Upper lobe of right lung (tissue), 1 donor: Measurements from ENCODE around the gene SARM1. TPM values are rescaled to one million over a fixed set of nuclear protein-coding genes. Genes with fewer than 3 reads are reported as not detected.

ENCODE experiments used
- ATAC-seq: fragments of 200-7000 bp; cut with Tn5 transposase; one replicate; pipeline ENCODE4 v1.9.1; 2020; ENCODE audit warnings: mild to moderate bottlenecking, moderate library complexity
- DNase-seq: peaks from one replicate; pipeline ENCODE4 v3.0.0-alpha.2; 2020
- H3K27ac ChIP-seq: fragments of 200-600 bp; one replicate; pipeline ENCODE4 v1.8.0; 2022
- H3K27me3 ChIP-seq: fragments of 200-600 bp; one replicate; pipeline ENCODE4 v1.8.0; 2022; ENCODE audit warnings: mild to moderate bottlenecking
- H3K36me3 ChIP-seq: fragments of 200-600 bp; one replicate; pipeline ENCODE4 v1.8.0; 2022
- H3K4me1 ChIP-seq: fragments of 200-600 bp; one replicate; pipeline ENCODE4 v1.8.0; 2022
- H3K4me3 ChIP-seq: fragments of 200-600 bp; one replicate; pipeline ENCODE4 v1.8.0; 2022; ENCODE audit warnings: mild to moderate bottlenecking
- H3K9me3 ChIP-seq: fragments of 200-600 bp; one replicate; pipeline ENCODE4 v1.8.0; 2022
- intact Hi-C: fragments of 100-400 bp; cut with DNase I; formaldehyde crosslinking; loops from one replicate; pipeline ENCODE4 v1.11.0; 2022
- long read RNA-seq: library from polyadenylated mRNA; unstranded; transcript quantifications from one replicate; pipeline ENCODE4 v2.0.0, GENCODE V29; 2021
- total RNA-seq: library from RNA; stranded (reverse); fragmentation: NEBNext Ultra II Directional; extraction: Animal tissue kit (Norgen Biotek cat#: 25700); gene quantifications from one replicate; pipeline ENCODE4 v1.2.1, GENCODE V29; 2021
- TF ChIP-seq, protein P1 (sequence below): fragments of 200-600 bp; IDR thresholded peaks from one replicate; pipeline ENCODE4 v1.8.0; 2022; ENCODE audit warnings: antibody characterized with exemption
- donor health status: DM: no; HTN: yes; CAD: no; lungs with severe emphysema.

SARM1 gene
- 14.4 TPM for total RNA-seq
- long read RNA-seq, full-length matches to known transcripts = 5 of 25 reads
- long read RNA-seq, partial matches to known transcripts = 5 of 25 reads
- long read RNA-seq, other reads (novel, unspliced or antisense) = 15 of 25 reads

DNA sequence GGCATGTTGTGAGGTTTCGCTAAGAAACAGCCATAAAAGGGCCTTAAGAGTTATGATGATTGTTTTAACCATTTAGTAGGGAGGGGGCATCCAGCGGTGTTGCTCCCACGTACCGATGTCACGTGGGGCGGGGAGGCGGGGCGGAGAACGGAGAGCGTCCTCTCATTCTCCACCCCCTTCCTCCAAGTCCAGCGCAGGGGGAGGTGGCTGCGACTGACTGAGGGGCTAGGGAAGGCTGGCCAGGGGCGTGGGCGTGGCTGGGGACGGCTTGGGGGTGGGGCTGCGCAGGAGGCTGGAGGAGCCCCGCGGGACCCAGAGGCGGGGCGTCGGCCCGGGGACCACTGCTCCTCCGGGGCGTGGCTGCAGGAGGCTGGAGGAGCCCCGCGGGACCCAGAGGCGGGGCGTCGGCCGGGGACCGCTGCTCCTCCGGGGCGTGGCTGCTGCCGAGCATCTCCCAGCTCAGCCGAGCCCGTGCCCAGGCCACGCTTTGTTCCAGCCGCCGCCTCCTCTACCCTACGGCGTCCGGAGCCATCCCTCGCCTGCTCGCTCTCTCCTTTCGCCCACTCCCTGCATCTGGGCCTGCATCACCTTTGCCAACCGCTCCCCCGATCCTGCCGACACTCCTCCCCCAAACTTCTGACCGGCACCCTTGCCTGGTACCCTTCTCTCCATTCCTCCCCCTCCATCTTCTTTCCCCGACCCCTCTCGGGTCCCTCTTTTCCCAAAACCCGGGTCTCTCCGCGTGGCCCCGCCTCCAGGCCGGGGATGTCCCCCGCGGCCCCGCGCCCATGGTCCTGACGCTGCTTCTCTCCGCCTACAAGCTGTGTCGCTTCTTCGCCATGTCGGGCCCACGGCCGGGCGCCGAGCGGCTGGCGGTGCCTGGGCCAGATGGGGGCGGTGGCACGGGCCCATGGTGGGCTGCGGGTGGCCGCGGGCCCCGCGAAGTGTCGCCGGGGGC, at the start of gene SARM1:
Gene SARM1, plus strand, starts transcription at position 450 of the 958 bp plus-strand sequence. Its CDS starts 339 bp downstream, at position 789.
- Histone ChIP-seq H3K9me3 (no peaks in the 10 kb centered on the region), H3K4me3 (peak within 1 kb of the TSS; percentile 58), H3K27me3 (no peaks in the 10 kb centered on the region), H3K27ac (peak within 1 kb of the TSS; percentile 51), H3K4me1 (peaks cover 28% of the 10 kb centered on the region), H3K36me3 (no peaks in the 10 kb centered on the region)
- intact Hi-C loops = loop anchor here (10.0 kb wide), 1 partner anchor 63 kb away; no protein-coding TSS in a partner anchor
- TF ChIP-seq, protein P1, sequence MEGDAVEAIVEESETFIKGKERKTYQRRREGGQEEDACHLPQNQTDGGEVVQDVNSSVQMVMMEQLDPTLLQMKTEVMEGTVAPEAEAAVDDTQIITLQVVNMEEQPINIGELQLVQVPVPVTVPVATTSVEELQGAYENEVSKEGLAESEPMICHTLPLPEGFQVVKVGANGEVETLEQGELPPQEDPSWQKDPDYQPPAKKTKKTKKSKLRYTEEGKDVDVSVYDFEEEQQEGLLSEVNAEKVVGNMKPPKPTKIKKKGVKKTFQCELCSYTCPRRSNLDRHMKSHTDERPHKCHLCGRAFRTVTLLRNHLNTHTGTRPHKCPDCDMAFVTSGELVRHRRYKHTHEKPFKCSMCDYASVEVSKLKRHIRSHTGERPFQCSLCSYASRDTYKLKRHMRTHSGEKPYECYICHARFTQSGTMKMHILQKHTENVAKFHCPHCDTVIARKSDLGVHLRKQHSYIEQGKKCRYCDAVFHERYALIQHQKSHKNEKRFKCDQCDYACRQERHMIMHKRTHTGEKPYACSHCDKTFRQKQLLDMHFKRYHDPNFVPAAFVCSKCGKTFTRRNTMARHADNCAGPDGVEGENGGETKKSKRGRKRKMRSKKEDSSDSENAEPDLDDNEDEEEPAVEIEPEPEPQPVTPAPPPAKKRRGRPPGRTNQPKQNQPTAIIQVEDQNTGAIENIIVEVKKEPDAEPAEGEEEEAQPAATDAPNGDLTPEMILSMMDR = no peak
- ATAC-seq = peak; percentile 82
- peak; percentile 87 for DNase-seq

DNA sequence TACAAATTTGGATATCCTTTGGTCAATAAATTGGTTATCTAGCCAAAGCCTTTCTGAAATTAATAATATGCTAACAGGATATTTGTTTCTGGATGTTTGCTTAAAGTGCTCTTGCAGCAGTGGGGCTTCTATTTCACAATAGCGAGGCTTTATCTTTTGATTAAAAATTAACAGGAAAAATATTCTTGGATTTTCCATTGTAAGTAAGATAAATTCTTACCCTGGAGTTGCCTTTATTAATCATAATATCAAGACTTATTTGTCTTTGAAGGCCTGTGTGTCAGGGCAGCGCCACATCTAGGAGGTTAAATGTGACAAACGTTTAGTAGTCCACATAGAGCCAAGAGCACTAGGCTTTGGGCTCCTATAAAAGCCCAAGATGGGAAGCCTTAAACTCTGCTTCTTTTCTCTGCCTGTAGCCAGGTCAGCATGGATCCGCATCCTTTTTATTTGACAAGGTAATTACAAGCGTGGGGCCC, 47.2 kb upstream of the SARM1 start:
- ATAC-seq = no peak
- intact Hi-C loops = no loop called here
- no peak overlapping the region for H3K27ac ChIP-seq

DNA sequence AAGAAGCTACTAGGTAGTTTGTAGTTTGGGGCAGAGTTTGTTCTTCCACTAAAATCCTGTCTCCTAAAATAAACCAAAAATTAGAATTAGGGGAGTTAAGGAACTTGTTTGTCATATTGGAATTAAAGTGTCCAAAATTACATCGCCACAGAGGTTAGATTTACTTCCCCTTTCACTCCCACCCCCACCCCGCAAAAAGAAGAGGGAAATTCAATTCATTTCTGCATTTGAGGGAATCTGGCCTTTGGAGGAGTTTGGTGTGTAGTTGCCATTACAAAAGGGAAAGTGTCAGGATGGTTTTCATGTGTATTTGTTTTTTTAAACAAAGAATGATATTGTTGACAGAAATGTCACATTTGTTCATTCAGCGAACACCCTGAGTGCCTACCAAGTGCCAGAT, 46.7 kb upstream of the SARM1 start:
- ATAC-seq (no peak), DNase-seq (no peak)
- peaks cover 25% of the 10 kb centered on the region for H3K4me1 ChIP-seq
- no peaks in the 10 kb centered on the region for H3K27me3 ChIP-seq
- H3K4me3 ChIP-seq = no peak overlapping the region
- TF ChIP-seq, protein P1 = no peak
- peaks cover 27% of the 10 kb centered on the region for H3K36me3 ChIP-seq
- no peaks in the 10 kb centered on the region for H3K9me3 ChIP-seq
- intact Hi-C loops = no loop called here
- no peak overlapping the region for H3K27ac ChIP-seq

More for the DNA sequence above, 47.2 kb upstream of the SARM1 start:
- Histone ChIP-seq H3K4me3 (no peak overlapping the region), H3K27me3 (no peaks in the 10 kb centered on the region), H3K4me1 (peaks cover 30% of the 10 kb centered on the region), H3K36me3 (peaks cover 24% of the 10 kb centered on the region), H3K9me3 (no peaks in the 10 kb centered on the region)
- TF ChIP-seq, protein P1 = no peak
- DNase-seq = no peak

GRCh38 chr17:28325211-28325610, 46.3 kb upstream of the SARM1 start:
- peaks cover 21% of the 10 kb centered on the region for H3K4me1 ChIP-seq
- no peak overlapping the region for H3K27ac ChIP-seq
- no peaks in the 10 kb centered on the region for H3K27me3 ChIP-seq
- DNase-seq (no peak), ATAC-seq (no peak)
- intact Hi-C loops = no loop called here
- no peaks in the 10 kb centered on the region for H3K9me3 ChIP-seq
- TF ChIP-seq, protein P1 = no peak
- H3K4me3 ChIP-seq = no peak overlapping the region
- peaks cover 29% of the 10 kb centered on the region for H3K36me3 ChIP-seq

GRCh38 chr17:28326114-28326513, 45.4 kb upstream of the SARM1 start:
- ATAC-seq = no peak
- Histone ChIP-seq H3K36me3 (peaks cover 38% of the 10 kb centered on the region), H3K27ac (no peak overlapping the region), H3K4me3 (no peak overlapping the region), H3K9me3 (no peaks in the 10 kb centered on the region), H3K4me1 (peaks cover 21% of the 10 kb centered on the region), H3K27me3 (no peaks in the 10 kb centered on the region)
- TF ChIP-seq, protein P1 = no peak
- DNase-seq = no peak
- intact Hi-C loops = no loop called here
